ENCODE data around the gene ISG15. TPM values are rescaled to one million over a fixed set of nuclear protein-coding genes. Genes with fewer than 3 reads are reported as not detected.

Gene ISG15
- total RNA-seq, 2 experiments from 2014 or later: 94.5 to 102 TPM

DNA sequence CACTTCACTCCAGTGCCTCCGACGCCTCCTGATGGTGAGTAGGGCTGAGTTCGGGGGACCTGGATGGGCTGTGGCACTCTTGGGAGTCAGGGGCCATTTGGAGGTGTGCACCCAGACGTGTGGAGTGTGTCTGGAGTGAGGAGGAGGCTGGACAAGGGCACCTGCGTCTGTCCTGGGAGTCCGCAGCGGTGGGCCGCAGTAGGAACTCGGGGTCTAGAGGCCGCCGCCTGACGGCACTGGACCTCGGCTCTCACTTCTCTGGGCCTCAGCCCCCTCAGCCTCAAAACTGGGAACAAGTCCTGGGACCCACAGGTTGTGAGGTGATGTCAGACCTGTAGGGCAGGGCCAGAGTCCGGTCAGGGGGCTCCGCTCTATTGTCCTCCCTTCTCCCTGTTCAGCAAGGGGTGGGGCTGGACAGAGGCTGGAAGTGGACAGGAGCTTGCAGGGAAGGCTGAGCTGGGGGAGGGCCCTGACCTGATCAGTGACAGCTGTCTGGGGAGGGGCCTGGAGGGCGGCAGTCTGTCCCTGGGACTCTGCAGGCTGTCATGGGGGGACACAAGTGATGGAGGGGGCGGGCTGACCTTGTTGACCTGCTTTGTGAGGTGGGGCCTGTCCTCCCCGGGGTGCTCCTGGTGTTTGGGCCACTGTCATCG, 22.1 kb downstream of the ISG15 start:
- Mint-ChIP-seq H3K36me3 (ENCODE audit: low read depth) (no peaks in the 10 kb centered on the region), H3K27ac (no peak overlapping the region), H3K27me3 (peaks cover 34% of the 10 kb centered on the region), H3K4me3 (no peak overlapping the region), H3K4me1 (ENCODE audit: low read depth) (peaks cover 27% of the 10 kb centered on the region), H3K9me3 (no peaks in the 10 kb centered on the region)
- ATAC-seq (no peak), DNase-seq (no peak)
- ChIA-PET POLR2A (interaction anchor here (0.9 kb wide), 1 partner anchor 87 kb away, joined by 3 read pairs; no protein-coding TSS in a partner anchor), CTCF (interaction anchor here (0.9 to 1.1 kb wide), 2 partner anchors 23 to 29 kb away, joined by 3 read pairs; no protein-coding TSS in a partner anchor)
- TF ChIP-seq, protein P1, sequence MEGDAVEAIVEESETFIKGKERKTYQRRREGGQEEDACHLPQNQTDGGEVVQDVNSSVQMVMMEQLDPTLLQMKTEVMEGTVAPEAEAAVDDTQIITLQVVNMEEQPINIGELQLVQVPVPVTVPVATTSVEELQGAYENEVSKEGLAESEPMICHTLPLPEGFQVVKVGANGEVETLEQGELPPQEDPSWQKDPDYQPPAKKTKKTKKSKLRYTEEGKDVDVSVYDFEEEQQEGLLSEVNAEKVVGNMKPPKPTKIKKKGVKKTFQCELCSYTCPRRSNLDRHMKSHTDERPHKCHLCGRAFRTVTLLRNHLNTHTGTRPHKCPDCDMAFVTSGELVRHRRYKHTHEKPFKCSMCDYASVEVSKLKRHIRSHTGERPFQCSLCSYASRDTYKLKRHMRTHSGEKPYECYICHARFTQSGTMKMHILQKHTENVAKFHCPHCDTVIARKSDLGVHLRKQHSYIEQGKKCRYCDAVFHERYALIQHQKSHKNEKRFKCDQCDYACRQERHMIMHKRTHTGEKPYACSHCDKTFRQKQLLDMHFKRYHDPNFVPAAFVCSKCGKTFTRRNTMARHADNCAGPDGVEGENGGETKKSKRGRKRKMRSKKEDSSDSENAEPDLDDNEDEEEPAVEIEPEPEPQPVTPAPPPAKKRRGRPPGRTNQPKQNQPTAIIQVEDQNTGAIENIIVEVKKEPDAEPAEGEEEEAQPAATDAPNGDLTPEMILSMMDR (IDR thresholded peaks at IDR 0.05): no peak
- intact Hi-C loops (cut with micrococcal nuclease): no loop called here

- no peak for ATAC-seq
These were observed 24.4 kb downstream of the ISG15 start for GRCh38 chr1:1037366-1038327.

GRCh38 chr1:1038694-1039093, 25.4 kb downstream of the ISG15 start:
- CTCF ChIA-PET: interaction anchor here (0.7 to 3.6 kb wide), 4 partner anchors 25 to 253 kb away, joined by 3 to 21 read pairs (median 3); no protein-coding TSS in a partner anchor
- no peak for DNase-seq
- Mint-ChIP-seq H3K9me3 (peaks cover 2% of the 10 kb centered on the region), H3K27me3 (peaks cover 26% of the 10 kb centered on the region), H3K36me3 (ENCODE audit: low read depth) (peaks cover 6% of the 10 kb centered on the region), H3K4me3 (peak overlapping the region; percentile 57), H3K4me1 (ENCODE audit: low read depth) (peaks cover 19% of the 10 kb centered on the region), H3K27ac (no peak overlapping the region)
- ATAC-seq: no peak
- POLR2A ChIA-PET: interaction anchor here (0.9 to 4.7 kb wide), 3 partner anchors 21 to 25 kb away, joined by 3 to 30 read pairs (median 24); partner anchors contain the start of gene ISG15
- TF ChIP-seq, protein P1 (IDR thresholded peaks at IDR 0.05): no peak
- intact Hi-C loops (cut with micrococcal nuclease): no loop called here

More at GRCh38 chr1:1037366-1038327, 24.4 kb downstream of the ISG15 start:
- H3K4me1 Mint-ChIP-seq (ENCODE audit: low read depth): peaks cover 20% of the 10 kb centered on the region
- ChIA-PET CTCF (interaction anchor here (3.6 kb wide), 1 partner anchor 26 kb away, joined by 21 read pairs; no protein-coding TSS in a partner anchor), POLR2A (interaction anchor here (0.6 to 4.7 kb wide), 6 partner anchors 22 to 92 kb away, joined by 3 to 30 read pairs (median 4); partner anchors contain the start of gene ISG15)
- H3K27ac Mint-ChIP-seq: no peak overlapping the region
- H3K4me3 Mint-ChIP-seq: no peak overlapping the region
- no peaks in the 10 kb centered on the region for H3K36me3 Mint-ChIP-seq (ENCODE audit: low read depth)
- no peaks in the 10 kb centered on the region for H3K9me3 Mint-ChIP-seq
- H3K27me3 Mint-ChIP-seq: peaks cover 27% of the 10 kb centered on the region
- no peak for DNase-seq
- TF ChIP-seq, protein P1 (IDR thresholded peaks at IDR 0.05): no peak
- intact Hi-C loops (cut with micrococcal nuclease): no loop called here

DNA sequence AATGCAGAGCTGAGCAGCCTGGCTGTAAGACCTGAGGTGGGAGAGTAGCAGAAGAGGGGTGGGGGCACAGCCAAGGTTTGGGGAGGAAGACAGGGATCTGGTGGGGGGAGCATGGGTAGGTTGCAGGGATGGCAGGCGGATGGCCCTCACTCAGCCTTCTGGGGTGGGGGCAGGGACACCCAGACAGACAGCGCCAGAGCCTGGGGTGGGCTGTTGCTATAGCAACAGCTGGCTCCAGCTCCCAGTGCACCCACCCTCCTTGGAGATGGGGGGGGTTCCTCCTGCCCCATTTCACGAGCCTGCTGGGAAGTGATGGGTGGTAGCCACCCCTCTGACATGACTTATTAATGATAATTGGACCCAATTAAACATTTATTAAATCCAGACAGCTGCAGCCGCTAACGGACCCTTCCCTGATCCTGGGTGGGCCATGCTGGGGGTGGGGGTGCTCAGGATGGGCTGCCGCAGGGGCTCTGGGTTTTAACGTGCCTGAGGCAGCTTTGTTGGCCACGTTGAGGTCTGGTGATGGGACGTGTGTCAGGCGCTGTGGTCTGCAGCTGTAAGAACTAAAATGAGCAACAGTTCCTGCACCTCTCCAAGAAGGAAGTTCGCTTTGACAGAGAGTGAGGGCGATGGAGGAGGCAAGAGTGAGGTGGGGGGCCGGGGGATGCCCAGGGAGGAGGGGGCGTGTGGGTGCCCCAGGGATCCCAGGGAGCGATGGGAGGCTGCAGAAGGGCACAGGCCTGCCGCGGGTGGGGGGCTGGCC, 26.0 kb downstream of the ISG15 start:
- ChIA-PET CTCF (interaction anchor here (0.7 to 3.6 kb wide), 9 partner anchors 20 to 253 kb away, joined by 3 to 21 read pairs (median 3); no protein-coding TSS in a partner anchor), POLR2A (interaction anchor here (0.7 to 4.7 kb wide), 6 partner anchors 7 to 33 kb away, joined by 3 to 30 read pairs (median 4); partner anchors contain the start of gene ISG15)
- peaks cover 19% of the 10 kb centered on the region for H3K4me1 Mint-ChIP-seq (ENCODE audit: low read depth)
- H3K27ac Mint-ChIP-seq: peak overlapping the region; percentile 16
- TF ChIP-seq, protein P1 (IDR thresholded peaks at IDR 0.05): no peak
- H3K27me3 Mint-ChIP-seq: peaks cover 26% of the 10 kb centered on the region
- DNase-seq (peak; percentile 72), ATAC-seq (peak; percentile 38)
- intact Hi-C loops (cut with micrococcal nuclease): no loop called here
- peaks cover 2% of the 10 kb centered on the region for H3K9me3 Mint-ChIP-seq
- H3K36me3 Mint-ChIP-seq (ENCODE audit: low read depth): peaks cover 6% of the 10 kb centered on the region
- H3K4me3 Mint-ChIP-seq: peak overlapping the region; percentile 57
